Lung (tissue), 12 donors: ENCODE data around the gene IFNB1. TPM values are rescaled to one million over a fixed set of nuclear protein-coding genes. Genes with fewer than 3 reads are reported as not detected.

Experiments used
- ATAC-seq: fragments of 200-7000 bp; cut with Tn5 transposase; one replicate; pipeline ENCODE4 v1.9.1; 2020; ENCODE audit warnings: moderate number of reproducible peaks; ENCODE audit not compliant: insufficient read depth, low FRiP score
- DNase-seq, 3 donors: peaks; one replicate each; pipeline ENCODE4 v3.0.0-alpha.2; 2013 to 2017
- H3K27ac ChIP-seq, 2 donors: one replicate each; pipeline ENCODE4 v1.5.1; 2013; ENCODE audit warnings: mild to moderate bottlenecking in 2 of 2, moderate library complexity in 2 of 2, control low read depth in 1 of 2, inconsistent platforms in 1 of 2, low read depth in 1 of 2, low read length in 1 of 2
- H3K27me3 ChIP-seq, 3 donors: one replicate each; pipeline ENCODE4 v1.5.1; 2013; ENCODE audit warnings: low read length in 2 of 3; ENCODE audit not compliant: control insufficient read depth in 3 of 3, insufficient read depth in 3 of 3
- H3K36me3 ChIP-seq, 4 donors: one replicate each; pipeline ENCODE4 v1.5.1; 2013; ENCODE audit warnings: low read length in 4 of 4, mild to moderate bottlenecking in 1 of 4, moderate library complexity in 1 of 4; ENCODE audit not compliant: control insufficient read depth in 4 of 4, insufficient read depth in 4 of 4
- H3K4me1 ChIP-seq, 5 donors: one replicate each; pipeline ENCODE4 v1.5.1; 2013; ENCODE audit warnings: low read length in 5 of 5, mild to moderate bottlenecking in 2 of 5, moderate library complexity in 1 of 5; ENCODE audit not compliant: control insufficient read depth in 5 of 5, insufficient read depth in 5 of 5
- H3K4me3 ChIP-seq: one replicate; pipeline ENCODE4 v1.5.1; 2013; ENCODE audit warnings: mild to moderate bottlenecking, control low read depth, moderate library complexity
- H3K9ac ChIP-seq, 2 donors: one replicate each; pipeline ENCODE4 v1.5.1; 2013; ENCODE audit warnings: low read length in 2 of 2, control low read depth in 1 of 2; ENCODE audit not compliant: insufficient read depth in 1 of 2
- H3K9me3 ChIP-seq, 4 donors: one replicate each; pipeline ENCODE4 v1.5.1; 2013; ENCODE audit warnings: low read length in 3 of 4, mild to moderate bottlenecking in 1 of 4, moderate library complexity in 1 of 4; ENCODE audit not compliant: control insufficient read depth in 4 of 4, insufficient read depth in 3 of 4
- CTCF ChIP-seq: IDR thresholded peaks from 2 replicates; pipeline ENCODE4 v1.5.1; 2012; ENCODE audit warnings: mild to moderate bottlenecking; ENCODE audit errors: control extremely low read depth, extremely low read depth
- WGBS, 2 donors: extraction: QIAGEN DNeasy Blood & Tissue Kit; methylation state at CpG; one replicate each; pipeline ENCODE4 v1.1.7; 2013; 5-methylcytosine and 5-hydroxymethylcytosine counted together
- polyA plus RNA-seq, 2 donors: library from polyadenylated mRNA; stranded (reverse); fragments of 200-250 nt; gene quantifications; one replicate each; pipeline ENCODE4 v1.2.1, GENCODE V29; 2013
- total RNA-seq, 2 donors: library from RNA; depleted of rRNA in 1 of 2; stranded (reverse); fragments of >200 nt in 1 of 2; gene quantifications; one replicate each; pipeline ENCODE4 v1.2.1, GENCODE V29; 2014 to 2021
- donor health status: control.
- donor health status: control.
- donor health status: Bipolar disorder and iron deficiency.
- donor health status: healthy.
- donor health status: DM: yes; HTN: yes; CAD: no.

IFNB1 gene
- total and polyA plus RNA-seq, 4 donors: 0.05 TPM; not detected in 3

DNA sequence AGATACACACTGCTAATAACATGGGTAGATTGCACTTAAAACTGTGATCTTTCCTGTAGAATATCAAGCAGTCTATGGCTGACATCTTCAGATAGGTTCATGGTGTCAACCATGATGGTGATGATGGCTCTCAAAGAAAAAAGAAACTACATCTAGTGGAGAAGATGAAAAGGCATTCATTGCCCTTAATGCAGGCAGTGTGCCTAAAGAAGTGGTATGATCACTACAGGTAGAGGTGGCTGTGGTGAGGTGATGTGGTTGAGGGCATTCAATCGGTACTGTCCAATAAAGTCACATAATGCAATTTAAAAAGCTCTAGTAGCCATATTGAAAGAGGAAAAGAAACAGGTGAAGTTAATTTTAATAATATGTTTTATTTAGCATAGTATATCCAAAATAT lies 3.1 kb upstream of the IFNB1 start:
- no peak for ATAC-seq
- 96% methylated on average over 1 of the region's 1 CpG for WGBS, 2 donors

GRCh38 chr9:21078702-21079101 lies 960 bp upstream of the IFNB1 start:
- no peak for ATAC-seq
- peak; percentile 2 for TF ChIP-seq CTCF

More for the DNA sequence above, 3.1 kb upstream of the IFNB1 start:
- no peaks in the 10 kb centered on the region for H3K27me3 ChIP-seq
- no peak for TF ChIP-seq CTCF
- no peak overlapping the region for H3K4me3 ChIP-seq
- H3K9ac ChIP-seq: no peak overlapping the region
- no peak for DNase-seq
- peaks cover 0 to 6% (median 0%) of the 10 kb centered on the region in 5 donors for H3K4me1 ChIP-seq
- H3K36me3 ChIP-seq: no peaks in the 10 kb centered on the region
- no peak overlapping the region for H3K27ac ChIP-seq
- H3K9me3 ChIP-seq: no peaks in the 10 kb centered on the region

DNA sequence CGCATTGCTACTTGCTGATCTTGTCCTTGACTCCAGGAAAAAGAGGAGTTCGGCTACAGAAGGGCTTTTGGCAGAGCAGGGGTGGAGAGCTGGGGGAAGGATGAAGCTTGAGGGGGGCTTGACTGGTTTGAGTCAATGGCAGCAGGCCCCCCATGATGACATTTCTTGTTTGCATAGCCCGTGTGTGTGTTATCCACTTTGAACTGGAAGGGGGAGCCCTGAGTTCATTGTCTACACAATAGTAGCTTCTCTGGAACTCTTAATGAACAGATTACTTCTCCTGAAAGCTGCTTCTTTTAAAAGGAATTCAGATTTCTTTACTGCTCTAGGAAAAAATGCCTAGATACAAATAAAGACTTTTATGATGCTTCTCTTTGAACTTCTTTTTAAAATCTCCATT lies 2.3 kb downstream of the IFNB1 start:
- TF ChIP-seq CTCF: no peak
- H3K27me3 ChIP-seq: no peaks in the 10 kb centered on the region
- no peak overlapping the region for H3K9ac ChIP-seq
- peaks cover 0 to under 1% (median 0%) of the 10 kb centered on the region in 5 donors for H3K4me1 ChIP-seq
- no peaks in the 10 kb centered on the region for H3K36me3 ChIP-seq
- 61 to 70% methylated on average over 3 of the region's 3 CpGs for WGBS, 2 donors
- H3K27ac ChIP-seq: no peak overlapping the region
- no peak overlapping the region for H3K4me3 ChIP-seq
- H3K9me3 ChIP-seq: no peaks in the 10 kb centered on the region
- no peak for ATAC-seq
- no peak for DNase-seq

More at GRCh38 chr9:21078702-21079101, 960 bp upstream of the IFNB1 start:
- DNase-seq: no peak
- no peak overlapping the region for H3K9ac ChIP-seq
- no peaks in the 10 kb centered on the region for H3K9me3 ChIP-seq
- no peaks in the 10 kb centered on the region for H3K36me3 ChIP-seq
- H3K27me3 ChIP-seq: no peaks in the 10 kb centered on the region
- 66 to 76% methylated on average over 1 of the region's 1 CpG for WGBS, 2 donors
- H3K4me3 ChIP-seq: no peak overlapping the region
- no peak overlapping the region for H3K27ac ChIP-seq
- peaks cover 0 to 6% (median 0%) of the 10 kb centered on the region in 5 donors for H3K4me1 ChIP-seq

- no peak overlapping the region for H3K27ac ChIP-seq
- ATAC-seq: no peak
These were observed 6.8 kb downstream of the IFNB1 start for GRCh38 chr9:21070906-21071305.

More at GRCh38 chr9:21070906-21071305, 6.8 kb downstream of the IFNB1 start:
- DNase-seq: no peak
- Histone ChIP-seq H3K9ac (no peak overlapping the region), H3K27me3 (no peaks in the 10 kb centered on the region), H3K4me1 (peaks cover 0 to 7% (median 3%) of the 10 kb centered on the region in 5 donors), H3K9me3 (no peaks in the 10 kb centered on the region), H3K36me3 (no peaks in the 10 kb centered on the region), H3K4me3 (no peak overlapping the region)
- no peak for TF ChIP-seq CTCF
